Renal cortex interstitium (tissue), 11 donors: ENCODE results near the gene TBC1D1. TPM values are rescaled to one million over a fixed set of nuclear protein-coding genes. Genes with fewer than 3 reads are reported as not detected.

ENCODE experiments used
- DNase-seq, 11 donors: peaks; one replicate each; pipeline ENCODE4 v3.0.0-alpha.2; 2013; ENCODE audit warnings: low read depth in 9 of 11, low spot score in 4 of 11; ENCODE audit errors: extremely low read depth in 1 of 11
- polyA plus RNA-seq, 3 donors: library from polyadenylated mRNA; unstranded; fragments of 120-200 nt; gene quantifications; one replicate each; pipeline ENCODE4 v1.2.1, GENCODE V29; 2013; ENCODE audit not compliant: insufficient read length in 3 of 3

Gene TBC1D1
- polyA plus RNA-seq, 3 donors = 187 to 195 (median 194) TPM

GRCh38 chr4:38099908-38100407 lies 209.1 kb downstream of the TBC1D1 start:
- no peak for DNase-seq

DNA sequence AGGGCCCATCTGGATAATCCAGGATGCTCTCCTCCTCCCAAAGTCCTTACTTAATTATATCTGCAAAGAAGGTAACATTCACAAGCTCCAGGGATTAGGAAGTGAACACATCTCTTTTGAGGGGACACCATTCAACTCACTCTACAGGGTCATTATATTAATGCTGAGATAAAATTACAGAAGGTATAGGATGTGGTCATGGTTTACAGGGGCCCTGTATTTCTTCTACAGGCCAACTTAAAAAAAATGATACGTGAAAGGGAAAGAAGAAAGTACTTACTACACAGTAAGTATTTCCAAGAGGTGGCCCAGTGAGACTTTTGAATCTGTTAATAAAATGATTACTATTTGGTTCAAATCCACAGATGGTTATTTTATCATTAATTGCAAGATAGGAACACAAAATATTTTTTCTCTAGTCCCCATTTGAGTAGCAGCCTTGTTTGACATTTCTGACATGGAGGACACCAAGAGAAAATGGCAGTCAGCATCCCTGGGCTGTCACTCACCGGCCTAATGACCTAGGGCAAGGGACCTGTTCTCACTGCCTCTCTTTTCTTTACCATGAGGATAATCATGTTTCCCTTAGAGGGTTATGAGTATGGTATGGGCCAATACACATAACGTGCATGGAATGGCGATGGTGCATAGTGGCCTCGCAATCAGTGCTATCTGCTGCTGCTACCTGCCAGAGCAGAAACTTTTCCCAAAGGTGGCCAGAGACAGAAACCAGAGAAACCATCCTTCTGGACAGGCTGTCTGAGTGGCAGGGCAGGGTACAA lies 209.8 kb downstream of the TBC1D1 start:
- DNase-seq = no peak

GRCh38 chr4:38101563-38101962 lies 210.7 kb downstream of the TBC1D1 start:
- DNase-seq = no peak

- no peak for DNase-seq
These were observed 212.2 kb downstream of the TBC1D1 start for GRCh38 chr4:38102957-38103588.

- no peak for DNase-seq
These were observed 214.8 kb downstream of the TBC1D1 start for GRCh38 chr4:38105475-38106220.

DNA sequence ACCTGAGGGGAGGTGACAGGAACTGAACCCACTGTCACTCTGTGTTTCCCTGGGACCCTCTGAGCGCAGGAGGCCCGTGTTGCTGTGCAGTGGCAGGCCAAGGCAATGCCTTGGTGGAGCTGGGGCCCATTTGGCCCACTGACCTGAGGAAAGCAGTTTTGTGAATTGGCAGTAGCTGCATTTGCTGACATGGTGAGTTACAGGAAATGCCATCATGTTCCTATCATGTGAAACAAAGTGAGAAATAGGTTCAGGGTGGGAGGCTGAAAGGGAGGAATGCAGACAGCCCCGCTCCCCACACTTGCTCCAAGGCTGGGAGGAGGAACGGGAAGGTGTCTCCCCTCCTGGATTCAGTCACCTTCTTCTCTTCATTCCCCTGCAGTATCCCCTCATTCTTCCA lies 215.4 kb downstream of the TBC1D1 start:
- no peak for DNase-seq

DNA sequence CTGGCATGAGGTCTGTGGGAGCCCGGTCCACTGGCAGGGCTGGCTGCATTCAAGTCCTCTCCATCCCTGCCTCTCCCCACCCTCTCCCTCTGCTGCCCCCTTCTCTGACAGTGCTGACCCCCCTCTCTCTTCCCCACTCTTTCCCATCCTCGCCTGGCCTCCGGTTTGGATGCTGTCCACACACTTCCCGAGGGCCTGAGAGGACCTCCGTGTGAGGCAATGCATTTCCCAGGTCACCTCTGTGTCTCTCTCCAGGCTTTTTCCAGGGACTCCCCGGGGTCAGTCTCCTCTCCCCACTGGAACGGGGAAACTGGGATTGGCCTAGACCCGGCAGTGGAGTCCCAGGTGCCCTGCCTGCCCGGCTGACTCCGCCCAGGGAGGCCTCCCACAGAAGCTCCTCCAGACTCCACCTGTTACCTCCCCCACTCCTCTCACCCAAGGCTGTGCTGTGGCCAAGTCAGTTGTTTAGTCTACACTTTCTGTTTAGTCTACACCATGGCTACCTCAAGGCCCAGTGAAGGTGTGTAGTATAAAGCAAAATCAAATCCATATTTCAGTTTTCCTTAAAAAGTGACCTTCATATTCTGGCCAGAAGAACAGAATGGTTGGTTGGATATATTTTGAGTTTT lies 216.1 kb downstream of the TBC1D1 start:
- DNase-seq = no peak

DNA sequence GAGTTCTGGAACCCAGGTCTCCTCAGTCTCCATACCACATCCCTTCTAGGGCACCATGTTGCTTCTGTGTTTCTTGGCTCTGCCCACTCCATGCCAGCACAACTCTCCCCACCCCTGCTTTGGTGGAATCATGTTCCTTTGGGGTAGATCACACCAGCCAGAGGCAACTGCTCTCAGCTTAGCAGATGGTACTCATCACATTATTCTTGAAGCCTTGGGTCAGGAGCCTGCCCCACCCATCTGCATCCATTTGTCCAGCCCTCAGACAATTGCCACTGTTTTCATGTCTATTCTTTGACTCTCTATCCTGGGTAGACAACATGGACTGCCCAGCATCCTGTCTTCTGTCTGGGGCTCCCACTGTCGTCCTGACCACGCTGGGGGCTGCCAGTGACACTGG lies 216.9 kb downstream of the TBC1D1 start:
- DNase-seq = no peak

- no peak for DNase-seq
These were observed 218.5 kb downstream of the TBC1D1 start for GRCh38 chr4:38109370-38109769.

- DNase-seq = no peak
These were observed 219.0 kb downstream of the TBC1D1 start for GRCh38 chr4:38109896-38110295.

GRCh38 chr4:38111024-38111423 lies 220.1 kb downstream of the TBC1D1 start:
- no peak for DNase-seq

DNA sequence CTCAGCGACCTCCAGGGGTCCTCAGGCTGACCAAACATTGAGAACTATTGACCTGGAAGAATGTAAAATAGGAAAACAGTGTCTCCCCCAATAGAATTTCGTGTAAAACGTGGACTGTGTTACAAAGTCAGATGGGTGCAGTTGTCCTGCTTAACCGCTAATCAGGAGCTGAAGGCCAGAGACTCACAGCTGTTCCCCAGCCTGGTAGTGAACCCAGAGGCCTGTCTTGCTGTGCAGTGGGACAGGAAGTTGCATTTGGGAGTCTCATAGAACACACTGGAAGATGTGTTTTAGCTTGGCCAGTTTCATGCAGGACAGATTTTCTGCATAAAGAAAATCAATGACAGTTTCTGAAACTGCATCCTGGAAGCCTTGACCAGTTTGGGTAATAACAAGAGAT lies 220.8 kb downstream of the TBC1D1 start:
- no peak for DNase-seq

DNA sequence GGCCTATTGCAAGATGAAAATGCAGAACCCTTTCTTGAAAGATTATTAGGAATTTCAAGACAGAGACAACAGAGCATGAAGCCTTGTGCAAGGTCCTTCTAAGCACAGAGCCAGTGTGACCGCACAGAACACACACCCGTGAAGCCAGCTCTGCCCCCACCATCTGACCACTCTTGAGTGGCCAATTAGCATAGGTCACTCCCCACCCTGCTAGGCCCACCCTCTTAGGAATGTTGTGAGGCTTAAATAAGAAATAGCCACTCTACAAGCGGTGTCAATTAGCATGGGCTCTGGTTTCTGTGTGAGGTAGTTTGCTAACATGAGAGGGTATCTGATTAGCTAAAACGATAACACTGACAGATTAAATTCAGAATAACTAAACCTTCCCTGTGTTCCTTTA lies 222.2 kb downstream of the TBC1D1 start:
- no peak for DNase-seq

GRCh38 chr4:38113551-38113950 lies 222.7 kb downstream of the TBC1D1 start:
- no peak for DNase-seq

DNA sequence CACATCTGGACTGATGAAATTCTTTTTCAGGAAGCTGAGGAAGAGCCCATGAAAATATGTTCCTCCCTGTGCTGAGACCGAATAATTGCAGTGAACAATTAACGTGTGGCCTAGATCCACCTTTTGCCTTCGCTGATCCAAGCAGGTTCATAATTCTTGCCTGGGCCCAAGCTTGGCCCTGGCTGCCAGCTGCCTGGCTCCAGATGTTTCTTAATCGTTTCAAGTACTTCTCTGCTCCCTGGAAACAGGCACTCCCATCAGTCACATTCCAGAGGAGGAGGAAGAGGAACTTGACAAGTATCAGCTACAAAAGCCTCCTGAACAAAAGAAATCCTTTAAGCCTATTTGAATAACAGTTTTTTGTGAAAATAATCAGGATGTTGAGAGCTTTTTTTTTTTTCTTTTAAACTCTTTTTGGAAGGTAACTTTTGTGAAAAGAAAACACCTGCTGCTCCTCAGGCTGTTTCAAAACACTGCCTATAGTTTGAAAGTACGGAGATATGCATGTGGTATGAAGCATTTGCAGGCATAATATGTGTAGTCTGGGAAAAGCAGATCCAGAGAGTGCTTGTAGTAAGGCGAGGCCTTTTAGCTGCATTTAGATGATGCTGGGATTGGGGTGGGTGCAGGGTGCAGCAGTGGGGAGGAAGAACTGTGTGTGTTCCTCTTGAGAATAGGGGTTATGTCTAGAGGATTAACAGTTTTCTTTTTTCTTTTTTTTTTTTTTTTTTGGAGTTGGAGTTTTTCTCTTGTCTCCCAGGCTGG lies 223.7 kb downstream of the TBC1D1 start:
- DNase-seq = no peak

DNA sequence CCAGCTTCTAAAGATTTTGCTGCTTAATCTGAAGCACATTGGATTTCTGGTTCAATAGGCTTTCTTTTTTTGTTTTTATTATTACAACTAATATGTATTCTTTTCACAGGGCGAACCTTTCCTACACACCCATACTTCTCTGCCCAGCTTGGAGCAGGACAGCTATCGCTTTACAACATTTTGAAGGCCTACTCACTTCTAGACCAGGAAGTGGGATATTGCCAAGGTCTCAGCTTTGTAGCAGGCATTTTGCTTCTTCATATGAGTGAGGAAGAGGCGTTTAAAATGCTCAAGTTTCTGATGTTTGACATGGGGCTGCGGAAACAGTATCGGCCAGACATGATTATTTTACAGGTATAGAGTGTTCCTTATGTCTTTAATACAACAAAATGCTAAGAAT lies 224.7 kb downstream of the TBC1D1 start:
- no peak for DNase-seq

DNA sequence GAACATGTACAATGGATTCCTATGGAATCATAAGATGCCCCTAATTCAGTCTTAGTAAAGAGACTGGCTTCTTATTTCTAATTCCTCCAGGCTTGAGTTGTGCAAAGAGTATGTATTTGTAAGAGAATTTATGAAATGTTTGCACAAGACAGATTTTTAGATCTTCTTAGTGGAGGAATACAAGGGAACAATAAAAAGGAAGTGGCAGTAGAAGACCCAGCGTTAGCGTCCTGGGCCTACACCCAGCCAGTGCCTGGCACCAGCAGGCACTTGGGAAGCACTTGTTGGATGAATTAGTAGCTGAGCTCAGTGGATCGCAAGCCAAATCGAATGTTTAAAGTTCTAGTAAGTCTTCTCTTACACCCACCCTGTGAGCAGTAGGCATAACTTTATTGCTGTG lies 226.7 kb downstream of the TBC1D1 start:
- no peak for DNase-seq

DNA sequence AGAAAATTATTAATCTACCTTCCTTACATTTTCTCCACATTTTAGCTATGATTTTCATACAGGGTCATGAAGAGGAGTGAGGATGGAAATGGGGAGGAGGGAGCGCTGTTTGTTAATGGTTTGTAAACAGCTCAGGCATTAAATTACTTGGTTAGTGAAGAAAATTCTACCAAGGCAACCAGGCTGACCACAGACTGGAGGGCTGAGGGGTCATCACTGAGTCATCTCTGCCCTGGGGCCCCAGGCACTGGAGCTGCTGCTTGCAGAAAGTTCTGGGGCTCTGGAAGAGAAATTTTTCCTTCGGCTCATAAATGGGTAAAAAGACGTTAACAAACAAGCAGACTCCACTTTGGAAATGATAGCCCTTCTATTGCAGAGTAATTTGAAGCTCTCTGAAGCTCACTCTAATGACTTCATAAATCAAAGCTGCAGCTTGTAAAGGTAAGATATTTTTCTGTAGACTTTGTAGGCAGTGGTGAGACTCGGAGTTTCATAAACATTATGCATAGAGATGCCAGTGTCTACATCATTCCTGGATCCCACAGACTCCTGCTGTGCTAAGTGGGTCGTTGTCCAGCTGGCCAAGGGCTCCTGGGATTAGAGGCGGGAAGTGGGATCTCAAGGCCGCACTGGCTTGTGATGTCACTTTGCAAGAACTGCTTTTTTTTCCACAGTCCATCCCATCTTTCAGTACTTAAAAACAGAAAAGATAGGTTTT lies 228.9 kb downstream of the TBC1D1 start:
- no peak for DNase-seq
